PC-9 (cell line): ENCODE results near the gene SLC27A6.

Source experiments
- EZH2 ChIP-seq: fragments of 200-600 bp; sonication (generic); IDR thresholded peaks from 2 replicates; pipeline ENCODE4 v1.8.0; 2017; ENCODE audit warnings: antibody characterized with exemption, low read depth
- TF ChIP-seq, protein P1 (sequence below): fragments of 200-600 bp; sonication (generic); conservative IDR thresholded peaks from 2 replicates; pipeline ENCODE4 v1.6.1; 2017; ENCODE audit warnings: mixed run types, antibody characterized with exemption, mild to moderate bottlenecking, moderate library complexity

DNA sequence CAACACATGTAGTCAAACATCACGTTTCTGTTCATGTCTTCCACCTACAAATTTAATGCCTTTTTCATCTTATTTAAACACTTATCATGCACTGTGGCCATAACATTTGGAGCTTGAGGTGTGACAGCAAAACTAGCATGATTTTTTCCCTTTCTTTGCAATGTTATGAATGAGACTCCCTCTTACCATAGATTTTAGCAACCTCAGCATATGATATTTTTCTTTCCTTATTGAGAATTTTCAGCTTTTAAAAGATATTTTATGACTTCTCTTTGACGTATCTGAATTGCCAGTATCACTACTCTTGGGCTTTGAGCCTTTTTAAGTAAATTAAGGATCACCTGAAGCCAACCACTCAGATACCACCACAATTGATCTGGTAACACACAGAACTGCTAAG, 96.6 kb downstream of the SLC27A6 start:
- no peak for TF ChIP-seq EZH2
- TF ChIP-seq, protein P1, sequence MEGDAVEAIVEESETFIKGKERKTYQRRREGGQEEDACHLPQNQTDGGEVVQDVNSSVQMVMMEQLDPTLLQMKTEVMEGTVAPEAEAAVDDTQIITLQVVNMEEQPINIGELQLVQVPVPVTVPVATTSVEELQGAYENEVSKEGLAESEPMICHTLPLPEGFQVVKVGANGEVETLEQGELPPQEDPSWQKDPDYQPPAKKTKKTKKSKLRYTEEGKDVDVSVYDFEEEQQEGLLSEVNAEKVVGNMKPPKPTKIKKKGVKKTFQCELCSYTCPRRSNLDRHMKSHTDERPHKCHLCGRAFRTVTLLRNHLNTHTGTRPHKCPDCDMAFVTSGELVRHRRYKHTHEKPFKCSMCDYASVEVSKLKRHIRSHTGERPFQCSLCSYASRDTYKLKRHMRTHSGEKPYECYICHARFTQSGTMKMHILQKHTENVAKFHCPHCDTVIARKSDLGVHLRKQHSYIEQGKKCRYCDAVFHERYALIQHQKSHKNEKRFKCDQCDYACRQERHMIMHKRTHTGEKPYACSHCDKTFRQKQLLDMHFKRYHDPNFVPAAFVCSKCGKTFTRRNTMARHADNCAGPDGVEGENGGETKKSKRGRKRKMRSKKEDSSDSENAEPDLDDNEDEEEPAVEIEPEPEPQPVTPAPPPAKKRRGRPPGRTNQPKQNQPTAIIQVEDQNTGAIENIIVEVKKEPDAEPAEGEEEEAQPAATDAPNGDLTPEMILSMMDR: no peak
